Measurements from ENCODE around the gene SLC39A11. TPM values are rescaled to one million over a fixed set of nuclear protein-coding genes. Genes with fewer than 3 reads are reported as not detected.

The SLC39A11 gene
- total and polyA plus RNA-seq, 2 of the 13 experiments (the other 11 are each of a cell fraction or from before 2014, with no cell fraction given), result 17.2 to 31.5 TPM

DNA sequence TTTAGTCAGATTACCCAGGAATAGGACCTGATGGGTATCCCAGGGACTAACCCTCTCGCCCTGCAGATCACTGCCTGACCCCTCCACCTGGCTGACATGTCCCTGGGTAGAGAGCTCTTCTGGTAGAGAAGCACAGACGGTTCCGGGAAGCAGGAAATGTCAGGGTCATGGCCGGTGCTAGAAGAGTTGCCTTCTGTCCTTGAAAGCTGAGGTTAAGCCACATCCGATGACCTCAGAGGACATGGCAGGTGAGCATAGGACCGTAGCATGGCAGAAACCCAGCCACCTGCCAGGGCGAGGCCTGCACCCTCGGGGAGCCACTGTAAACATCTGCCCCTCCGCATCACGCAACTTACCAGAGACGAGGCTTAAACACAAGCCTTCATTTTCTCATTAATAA lies 488.0 kb downstream of the SLC39A11 start (continued):
- TF ChIP-seq ZNF644 (CRISPR knock-in tag; IDR thresholded peaks at IDR 0.05; ENCODE audit: low read depth) (peak; percentile 92), THAP11 (CRISPR knock-in tag; IDR thresholded peaks at IDR 0.05) (peak; percentile 80), ZNF207 (IDR thresholded peaks at IDR 0.05; ENCODE audit: borderline replicate concordance) (no peak), HMG20B (CRISPR knock-in tag; conservative IDR thresholded peaks at IDR 0.05) (no peak; the same call in 1 of the 2 replicates), ZNF274 (CRISPR knock-in tag; IDR thresholded peaks at IDR 0.05) (0 out of 2 replicates have a peak, but pooled peaks have one; percentile 21), NR2C2 (CRISPR knock-in tag; IDR thresholded peaks at IDR 0.05; ENCODE audit: borderline replicate concordance) (peak; percentile 81), AHDC1 (CRISPR knock-in tag; IDR thresholded peaks at IDR 0.05; ENCODE audit: borderline replicate concordance) (no peak), GZF1 (CRISPR knock-in tag; IDR thresholded peaks at IDR 0.05) (no peak), HMGA1 (CRISPR knock-in tag; conservative IDR thresholded peaks at IDR 0.05) (no peak), SALL2 (CRISPR knock-in tag; IDR thresholded peaks at IDR 0.05) (no peak), EEA1 (CRISPR knock-in tag; IDR thresholded peaks at IDR 0.05; ENCODE audit: borderline replicate concordance) (no peak), SRSF9 (IDR thresholded peaks at IDR 0.05; ENCODE audit: borderline replicate concordance, insufficient read depth, low read depth, low read length, poor library complexity, severe bottlenecking) (no peak), PRPF4 (IDR thresholded peaks at IDR 0.05; ENCODE audit: low read depth, low read length, poor library complexity, severe bottlenecking) (no peak), FIP1L1 (IDR thresholded peaks at IDR 0.05; ENCODE audit: borderline replicate concordance, insufficient read depth, low read depth, low read length) (no peak), ZFP82 (CRISPR knock-in tag; IDR thresholded peaks at IDR 0.05; ENCODE audit: borderline replicate concordance) (no peak), ZNF382 (CRISPR knock-in tag; IDR thresholded peaks at IDR 0.05; ENCODE audit: borderline replicate concordance) (no peak), ZBTB8A (CRISPR knock-in tag; IDR thresholded peaks at IDR 0.05; ENCODE audit: borderline replicate concordance, low read depth) (no peak), MAFF (IDR thresholded peaks at IDR 0.05; ENCODE audit: low read depth, low read length) (no peak), FOXM1 (CRISPR knock-in tag; IDR thresholded peaks at IDR 0.05) (no peak), ZNF660 (CRISPR knock-in tag; IDR thresholded peaks at IDR 0.05; ENCODE audit: borderline replicate concordance, low read depth) (no peak), ZNF160 (CRISPR knock-in tag; IDR thresholded peaks at IDR 0.05) (no peak)
- TF ChIP-seq, protein P1, sequence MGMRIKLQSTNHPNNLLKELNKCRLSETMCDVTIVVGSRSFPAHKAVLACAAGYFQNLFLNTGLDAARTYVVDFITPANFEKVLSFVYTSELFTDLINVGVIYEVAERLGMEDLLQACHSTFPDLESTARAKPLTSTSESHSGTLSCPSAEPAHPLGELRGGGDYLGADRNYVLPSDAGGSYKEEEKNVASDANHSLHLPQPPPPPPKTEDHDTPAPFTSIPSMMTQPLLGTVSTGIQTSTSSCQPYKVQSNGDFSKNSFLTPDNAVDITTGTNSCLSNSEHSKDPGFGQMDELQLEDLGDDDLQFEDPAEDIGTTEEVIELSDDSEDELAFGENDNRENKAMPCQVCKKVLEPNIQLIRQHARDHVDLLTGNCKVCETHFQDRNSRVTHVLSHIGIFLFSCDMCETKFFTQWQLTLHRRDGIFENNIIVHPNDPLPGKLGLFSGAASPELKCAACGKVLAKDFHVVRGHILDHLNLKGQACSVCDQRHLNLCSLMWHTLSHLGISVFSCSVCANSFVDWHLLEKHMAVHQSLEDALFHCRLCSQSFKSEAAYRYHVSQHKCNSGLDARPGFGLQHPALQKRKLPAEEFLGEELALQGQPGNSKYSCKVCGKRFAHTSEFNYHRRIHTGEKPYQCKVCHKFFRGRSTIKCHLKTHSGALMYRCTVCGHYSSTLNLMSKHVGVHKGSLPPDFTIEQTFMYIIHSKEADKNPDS (CRISPR knock-in tag; IDR thresholded peaks at IDR 0.05), result no peak
- TF ChIP-seq, protein P2, sequence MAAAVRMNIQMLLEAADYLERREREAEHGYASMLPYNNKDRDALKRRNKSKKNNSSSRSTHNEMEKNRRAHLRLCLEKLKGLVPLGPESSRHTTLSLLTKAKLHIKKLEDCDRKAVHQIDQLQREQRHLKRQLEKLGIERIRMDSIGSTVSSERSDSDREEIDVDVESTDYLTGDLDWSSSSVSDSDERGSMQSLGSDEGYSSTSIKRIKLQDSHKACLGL (CRISPR knock-in tag; IDR thresholded peaks at IDR 0.05), result no peak

All from HepG2 (cell line).